Adipose tissue (tissue), 3 donors: ENCODE results near the gene COPS3. TPM values are rescaled to one million over a fixed set of nuclear protein-coding genes. Genes with fewer than 3 reads are reported as not detected.
"Not testable (repeated sequence)": the region's sequence is repeated elsewhere in the genome, so short reads cannot be mapped to it uniquely, and the experiment has no call there.

Source experiments
- H3K27ac ChIP-seq: one replicate; pipeline ENCODE4 v1.5.1; 2013; ENCODE audit warnings: low read depth, low read length
- WGBS, 3 donors: extraction: QIAGEN DNeasy Blood & Tissue Kit; methylation state at CpG; one replicate each; pipeline ENCODE4 v1.1.7; 2013; 5-methylcytosine and 5-hydroxymethylcytosine counted together
- polyA plus RNA-seq, 3 donors: library from polyadenylated mRNA; stranded (reverse); fragments of 200-250 nt; gene quantifications; one replicate each; pipeline ENCODE4 v1.2.3, GENCODE V29; 2013
- donor health status: healthy with polysubstance abuse.
- donor health status: Bipolar disorder and iron deficiency.
- donor health status: healthy.

Gene COPS3
- polyA plus RNA-seq, 3 donors: 40.6 to 57.6 (median 44.3) TPM

GRCh38 chr17:17303847-17304490 is 22.9 kb upstream of the COPS3 start:
- WGBS, 3 donors: 12 to 22% (median 15%) methylated on average over 20 to 21 of the region's 21 CpGs
- no peak overlapping the region for H3K27ac ChIP-seq

- WGBS, 3 donors: 0 to 1% (median 1%) methylated on average over 77 to 107 of the region's 107 CpGs
- no peak within 1 kb of the TSS for H3K27ac ChIP-seq
Measured at GRCh38 chr17:17303010-17303846, 22.2 kb upstream of the COPS3 start, which contains the start of gene NT5M. Gene NT5M, plus strand, starts transcription at chr17:17303373. Its CDS starts 178 bp downstream, at chr17:17303551.

GRCh38 chr17:17301659-17302058 is 20.6 kb upstream of the COPS3 start:
- WGBS, 3 donors: 94 to 95% (median 95%) methylated on average over 11 of the region's 11 CpGs
- not testable (repeated sequence) for H3K27ac ChIP-seq

GRCh38 chr17:17300624-17301568 is 19.9 kb upstream of the COPS3 start:
- whole genome bisulfite sequencing, 3 donors: 9 to 11% (median 10%) methylated on average over 35 of the region's 35 CpGs
- H3K27ac ChIP-seq: no peak overlapping the region

- no peak overlapping the region for H3K27ac ChIP-seq
- 58 to 66% (median 62%) methylated on average over 3 of the region's 3 CpGs for whole genome bisulfite sequencing, 3 donors
Measured at GRCh38 chr17:17298108-17298507, 17.1 kb upstream of the COPS3 start.

- 90 to 97% (median 94%) methylated on average over 3 of the region's 3 CpGs for WGBS, 3 donors
Measured at GRCh38 chr17:17297217-17297616, 16.2 kb upstream of the COPS3 start.

GRCh38 chr17:17295141-17295540 is 14.1 kb upstream of the COPS3 start:
- H3K27ac ChIP-seq: no peak overlapping the region
- WGBS, 3 donors: 83 to 96% (median 93%) methylated on average over 4 of the region's 4 CpGs

More at GRCh38 chr17:17297217-17297616, 16.2 kb upstream of the COPS3 start:
- no peak overlapping the region for H3K27ac ChIP-seq

GRCh38 chr17:17289701-17290100 is 8.7 kb upstream of the COPS3 start:
- 69 to 84% (median 84%) methylated on average over 7 of the region's 7 CpGs for WGBS, 3 donors
- no peak overlapping the region for H3K27ac ChIP-seq

- WGBS, 3 donors: 83 to 90% (median 89%) methylated on average over 4 of the region's 4 CpGs
Measured at GRCh38 chr17:17289086-17289485, 8.0 kb upstream of the COPS3 start.

GRCh38 chr17:17285951-17286350 is 4.9 kb upstream of the COPS3 start:
- WGBS, 3 donors: 87 to 93% (median 92%) methylated on average over 5 of the region's 5 CpGs
- H3K27ac ChIP-seq: no peak overlapping the region

More at GRCh38 chr17:17289086-17289485, 8.0 kb upstream of the COPS3 start:
- no peak overlapping the region for H3K27ac ChIP-seq

- no peak overlapping the region for H3K27ac ChIP-seq
- 73 to 82% (median 78%) methylated on average over 4 of the region's 4 CpGs for WGBS, 3 donors
Measured at GRCh38 chr17:17279316-17279715, 1.7 kb downstream of the COPS3 start.

GRCh38 chr17:17277431-17277830 is 3.6 kb downstream of the COPS3 start:
- not testable (repeated sequence) for H3K27ac ChIP-seq
- 92 to 96% (median 93%) methylated on average over 5 of the region's 5 CpGs for WGBS, 3 donors

- H3K27ac ChIP-seq: no peak overlapping the region
- WGBS, 3 donors: 52 to 79% (median 66%) methylated on average over 6 of the region's 6 CpGs
Measured at GRCh38 chr17:17275971-17276370, 5.1 kb downstream of the COPS3 start.

GRCh38 chr17:17269926-17270773 is 10.9 kb downstream of the COPS3 start:
- H3K27ac ChIP-seq: no peak overlapping the region
- WGBS, 3 donors: 88 to 92% (median 90%) methylated on average over 9 of the region's 9 CpGs

GRCh38 chr17:17264430-17264829 is 16.6 kb downstream of the COPS3 start:
- H3K27ac ChIP-seq: no peak overlapping the region
- 81 to 88% (median 84%) methylated on average over 2 of the region's 2 CpGs for WGBS, 3 donors

- H3K27ac ChIP-seq: no peak overlapping the region
- WGBS, 3 donors: 95 to 96% (median 95%) methylated on average over 4 of the region's 4 CpGs
Measured at GRCh38 chr17:17258998-17259397, 22.0 kb downstream of the COPS3 start.

GRCh38 chr17:17258011-17258410 is 23.0 kb downstream of the COPS3 start:
- 90 to 94% (median 92%) methylated on average over 7 of the region's 7 CpGs for WGBS, 3 donors

GRCh38 chr17:17256316-17256715 is 24.7 kb downstream of the COPS3 start:
- 100% methylated on average over 1 of the region's 1 CpG for WGBS, 3 donors
- no peak overlapping the region for H3K27ac ChIP-seq

More at GRCh38 chr17:17258011-17258410, 23.0 kb downstream of the COPS3 start:
- no peak overlapping the region for H3K27ac ChIP-seq
